GM12872 (cell line): ENCODE data around the gene MANBA.

ENCODE experiments used
- TF ChIP-seq, protein P1 (sequence below): IDR thresholded peaks from 3 replicates; pipeline ENCODE4 v1.5.1; 2011; ENCODE audit warnings: low read depth, mild to moderate bottlenecking, low read length, moderate library complexity; ENCODE audit not compliant: insufficient read depth

The MANBA gene

GRCh38 chr4:102642631-102643298 is 118.0 kb downstream of the MANBA start:
- TF ChIP-seq, protein P1, sequence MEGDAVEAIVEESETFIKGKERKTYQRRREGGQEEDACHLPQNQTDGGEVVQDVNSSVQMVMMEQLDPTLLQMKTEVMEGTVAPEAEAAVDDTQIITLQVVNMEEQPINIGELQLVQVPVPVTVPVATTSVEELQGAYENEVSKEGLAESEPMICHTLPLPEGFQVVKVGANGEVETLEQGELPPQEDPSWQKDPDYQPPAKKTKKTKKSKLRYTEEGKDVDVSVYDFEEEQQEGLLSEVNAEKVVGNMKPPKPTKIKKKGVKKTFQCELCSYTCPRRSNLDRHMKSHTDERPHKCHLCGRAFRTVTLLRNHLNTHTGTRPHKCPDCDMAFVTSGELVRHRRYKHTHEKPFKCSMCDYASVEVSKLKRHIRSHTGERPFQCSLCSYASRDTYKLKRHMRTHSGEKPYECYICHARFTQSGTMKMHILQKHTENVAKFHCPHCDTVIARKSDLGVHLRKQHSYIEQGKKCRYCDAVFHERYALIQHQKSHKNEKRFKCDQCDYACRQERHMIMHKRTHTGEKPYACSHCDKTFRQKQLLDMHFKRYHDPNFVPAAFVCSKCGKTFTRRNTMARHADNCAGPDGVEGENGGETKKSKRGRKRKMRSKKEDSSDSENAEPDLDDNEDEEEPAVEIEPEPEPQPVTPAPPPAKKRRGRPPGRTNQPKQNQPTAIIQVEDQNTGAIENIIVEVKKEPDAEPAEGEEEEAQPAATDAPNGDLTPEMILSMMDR, result no peak

GRCh38 chr4:102641793-102642192 is 119.0 kb downstream of the MANBA start:
- TF ChIP-seq, protein P1, result no peak

DNA sequence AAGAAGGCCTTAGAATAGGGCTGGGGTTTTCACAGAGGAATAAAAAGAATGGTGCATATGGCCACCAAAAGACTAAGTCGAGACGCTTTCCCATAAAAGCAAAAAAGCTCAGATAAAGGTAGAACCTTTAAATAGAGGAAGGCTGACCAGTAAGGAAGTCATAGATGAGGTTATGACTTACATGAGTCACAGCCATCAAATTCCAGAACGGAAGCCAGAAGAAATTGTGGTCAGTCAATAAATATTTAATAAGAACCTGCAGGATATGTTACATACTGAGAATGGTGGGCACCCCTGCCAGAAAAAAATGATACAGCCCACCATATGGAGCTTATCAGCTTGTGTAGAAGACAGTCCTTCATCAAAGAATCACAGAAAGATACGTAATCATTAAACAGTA is 120.1 kb downstream of the MANBA start:
- TF ChIP-seq, protein P1, result no peak

GRCh38 chr4:102639598-102639997 is 121.2 kb downstream of the MANBA start:
- TF ChIP-seq, protein P1, result no peak

DNA sequence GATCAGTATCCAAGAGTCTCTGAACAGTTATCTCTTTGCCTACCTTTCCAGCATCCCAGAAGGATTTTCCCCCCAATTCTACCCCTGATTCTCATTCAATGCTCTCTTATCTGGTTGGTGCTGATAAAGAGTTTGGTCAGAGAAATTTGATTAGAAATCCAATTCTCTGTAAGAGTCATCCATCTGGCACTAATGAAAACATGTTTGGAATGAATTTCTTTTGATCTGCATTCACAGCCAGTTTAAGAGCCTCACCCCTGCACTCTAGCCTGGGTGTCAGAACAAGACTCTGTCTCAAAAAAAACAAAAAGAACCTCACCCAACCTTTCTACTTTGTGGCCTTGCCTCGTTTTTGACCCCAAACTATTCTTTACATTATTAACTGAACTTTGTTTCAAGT is 122.1 kb downstream of the MANBA start:
- TF ChIP-seq, protein P1, result no peak

- TF ChIP-seq, protein P1, result no peak
Measured at GRCh38 chr4:102637391-102637790, 123.4 kb downstream of the MANBA start.

DNA sequence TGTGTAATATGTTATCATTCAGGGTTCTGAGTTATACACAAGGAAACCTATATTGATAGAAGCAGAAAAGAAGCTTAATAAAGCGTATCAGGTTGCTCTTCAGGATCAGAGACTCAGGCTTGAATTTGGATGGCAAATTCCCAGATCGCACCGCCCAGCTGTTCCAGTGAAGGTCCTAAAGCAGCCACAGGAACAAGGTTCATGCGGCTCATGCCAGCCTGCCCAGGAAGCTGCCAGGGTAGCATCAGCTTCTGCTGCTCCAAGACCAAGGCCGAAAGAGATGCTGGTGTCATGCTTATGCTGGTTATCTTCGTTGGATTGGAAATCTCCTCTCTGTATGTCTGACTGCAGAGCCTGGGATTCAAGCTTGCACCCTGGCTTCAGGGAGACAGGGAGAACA is 127.7 kb downstream of the MANBA start:
- TF ChIP-seq, protein P1, result no peak
